HG02840 (cell line): Measurements from ENCODE around the gene CLEC9A.

ENCODE experiments used
- ATAC-seq: cut with Tn5 transposase; IDR thresholded peaks from one replicate; pipeline ENCODE4 v1.9.1; 2021; ENCODE audit warnings: mild to moderate bottlenecking, moderate library complexity, moderate number of reproducible peaks; ENCODE audit not compliant: unreplicated experiment, low FRiP score

CLEC9A gene

GRCh38 chr12:10101648-10102220 is 71.3 kb downstream of the CLEC9A start:
- ATAC-seq: no peak

- no peak for ATAC-seq
Measured at GRCh38 chr12:10102322-10102721, 71.8 kb downstream of the CLEC9A start.

GRCh38 chr12:10110256-10110844 is 79.9 kb downstream of the CLEC9A start:
- ATAC-seq: no peak

- ATAC-seq: no peak
Measured at GRCh38 chr12:10111451-10111850, 81.0 kb downstream of the CLEC9A start.

GRCh38 chr12:10113075-10113474 is 82.6 kb downstream of the CLEC9A start:
- no peak for ATAC-seq

GRCh38 chr12:10113920-10114319 is 83.4 kb downstream of the CLEC9A start:
- no peak for ATAC-seq

GRCh38 chr12:10115311-10115710 is 84.8 kb downstream of the CLEC9A start:
- no peak for ATAC-seq
